PC-9 (cell line): Measurements from ENCODE around the gene RFX2. TPM values are rescaled to one million over a fixed set of nuclear protein-coding genes. Genes with fewer than 3 reads are reported as not detected.

Experiments used
- BruUV-seq: library from RNA; stranded (reverse); fragments of 400-500 nt; replicated peaks from 2 replicates; lab custom pipeline; 2021; lab: Mats Ljungman, UMichigan
- CTCF ChIA-PET: fragments of 300-600 bp; sonication (Branson Sonifier 250); formaldehyde crosslinking; loops from one replicate; lab custom pipeline; 2022; ENCODE audit warnings: antibody characterized with exemption; lab: Charles Lee
- POLR2A ChIA-PET: fragments of 300-600 bp; sonication (Branson Sonifier 250); formaldehyde crosslinking; loops from one replicate; lab custom pipeline; 2022; ENCODE audit warnings: antibody characterized with exemption; ENCODE audit not compliant: unreplicated experiment; lab: Charles Lee
- DNase-seq, 2 experiments: peaks; one replicate each; pipeline versions ENCODE4 v3.0.0 to v3.0.0-alpha.2; 2015 to 2022; ENCODE audit warnings: mixed read lengths in 1 of 2
- H2AFZ ChIP-seq: fragments of 200-600 bp; sonication (generic); 2 replicates; pipeline ENCODE4 v1.8.1; 2017; ENCODE audit warnings: antibody characterized with exemption
- H3F3A ChIP-seq: fragments of 200-600 bp; sonication (generic); 2 replicates; pipeline ENCODE4 v1.8.1; 2017; ENCODE audit warnings: antibody characterized with exemption, mild to moderate bottlenecking, low read depth; ENCODE audit not compliant: insufficient read depth
- H3K27ac ChIP-seq: fragments of 200-600 bp; sonication (generic); 2 replicates; pipeline ENCODE4 v1.6.1; 2016; ENCODE audit warnings: mixed run types
- H3K27me3 ChIP-seq: fragments of 200-600 bp; sonication (generic); 2 replicates; pipeline ENCODE4 v1.6.1; 2016; ENCODE audit warnings: low read depth, mixed run types; ENCODE audit not compliant: insufficient read depth
- H3K36me3 ChIP-seq: fragments of 200-600 bp; sonication (generic); 2 replicates; pipeline ENCODE4 v1.6.1; 2016; ENCODE audit warnings: low read depth, mixed run types
- H3K4me1 ChIP-seq: fragments of 200-600 bp; sonication (generic); replicated peaks from 2 replicates; pipeline ENCODE4 v1.6.1; 2016; ENCODE audit warnings: mixed run types; ENCODE audit not compliant: insufficient read depth
- H3K4me2 ChIP-seq: fragments of 200-600 bp; sonication (generic); 2 replicates; pipeline ENCODE4 v1.6.1; 2017; ENCODE audit warnings: mixed run types
- H3K4me3 ChIP-seq: fragments of 200-600 bp; sonication (generic); 2 replicates; pipeline ENCODE4 v1.6.1; 2016; ENCODE audit warnings: mixed run types
- H3K79me2 ChIP-seq: fragments of 200-600 bp; sonication (generic); 2 replicates; pipeline ENCODE4 v1.6.1; 2017; ENCODE audit warnings: low read depth, mixed run types
- H3K9me2 ChIP-seq: fragments of 200-600 bp; sonication (generic); 2 replicates; pipeline ENCODE4 v1.8.1; 2017; ENCODE audit warnings: mild to moderate bottlenecking; ENCODE audit not compliant: insufficient read depth
- H3K9me3 ChIP-seq: fragments of 200-600 bp; sonication (generic); 2 replicates; pipeline ENCODE4 v1.8.1; 2016; ENCODE audit warnings: low read depth; ENCODE audit not compliant: insufficient read depth
- H4K20me1 ChIP-seq: fragments of 200-600 bp; sonication (generic); 2 replicates; pipeline ENCODE4 v1.8.1; 2017; ENCODE audit not compliant: insufficient read depth
- EZH2 ChIP-seq: fragments of 200-600 bp; sonication (generic); IDR thresholded peaks from 2 replicates; pipeline ENCODE4 v1.8.0; 2017; ENCODE audit warnings: antibody characterized with exemption, low read depth
- intact Hi-C: fragments of 100-400 bp; cut with micrococcal nuclease; formaldehyde crosslinking; loops from one replicate; pipeline ENCODE4 v1.10.0; 2022; ENCODE audit not compliant: unreplicated experiment
- total RNA-seq: library from RNA; stranded (reverse); gene quantifications from 2 replicates; pipeline ENCODE4 v1.2.3, GENCODE V29; 2021
- TF ChIP-seq, protein P1 (sequence below): fragments of 200-600 bp; sonication (generic); conservative IDR thresholded peaks from 2 replicates; pipeline ENCODE4 v1.6.1; 2017; ENCODE audit warnings: mixed run types, antibody characterized with exemption, mild to moderate bottlenecking, moderate library complexity

RFX2 gene
- total RNA-seq, 1 experiment from 2014 or later = 11.6 TPM

DNA sequence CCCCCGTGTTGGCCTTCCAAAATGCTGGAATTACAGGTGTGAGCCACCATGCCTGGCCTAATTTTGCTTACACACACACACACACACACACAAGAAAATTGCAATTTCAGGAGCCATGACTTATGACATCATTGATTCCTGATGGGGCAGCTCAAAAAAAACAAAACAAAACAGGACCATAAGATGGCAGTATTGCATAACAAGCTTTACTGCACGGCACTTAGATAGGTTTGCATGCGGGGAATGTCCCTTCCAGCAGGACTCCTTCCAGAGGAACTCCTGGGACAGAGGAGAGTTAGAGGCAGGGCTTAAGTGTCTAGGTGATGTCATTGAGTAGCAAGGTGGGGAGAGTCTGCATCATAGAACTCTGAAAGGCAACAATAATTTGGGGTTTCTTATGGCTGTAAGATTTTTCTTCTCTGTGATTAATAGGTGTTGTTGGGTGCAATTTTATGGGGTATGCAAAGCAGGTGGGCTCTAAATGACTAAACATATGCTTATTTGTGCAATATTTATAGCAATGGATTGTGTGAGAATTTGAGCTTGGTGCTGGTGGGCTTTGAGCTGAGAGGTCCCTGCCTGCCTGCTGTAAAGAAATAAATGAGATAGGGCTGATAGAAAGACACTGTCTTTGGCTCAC lies 16.2 kb upstream of the RFX2 start:
- no peak overlapping the region for H3K4me2 ChIP-seq
- intact Hi-C loops = loop anchor here (5.0 kb wide), 3 partner anchors 139 to 611 kb away; partner anchors contain the start of genes GPR108 and TRIP10
- ChIA-PET CTCF (interaction anchor here (0.5 to 2.3 kb wide), 9 partner anchors 34 to 612 kb away, joined by 3 to 7 read pairs (median 4); no protein-coding TSS in a partner anchor), POLR2A (no interaction called here)
- no peak overlapping the region for H3K27ac ChIP-seq
- no peaks in the 10 kb centered on the region for H3K27me3 ChIP-seq
- no peak overlapping the region for H3K4me3 ChIP-seq
- BruUV-seq = no TSS peak
- no peaks in the 10 kb centered on the region for H3K9me3 ChIP-seq
- H3K36me3 ChIP-seq = no peaks in the 10 kb centered on the region
- H3F3A ChIP-seq = no peaks in the 10 kb centered on the region; the same call in 1 of the 2 replicates
- H3K9me2 ChIP-seq = no peaks in the 10 kb centered on the region
- TF ChIP-seq, protein P1, sequence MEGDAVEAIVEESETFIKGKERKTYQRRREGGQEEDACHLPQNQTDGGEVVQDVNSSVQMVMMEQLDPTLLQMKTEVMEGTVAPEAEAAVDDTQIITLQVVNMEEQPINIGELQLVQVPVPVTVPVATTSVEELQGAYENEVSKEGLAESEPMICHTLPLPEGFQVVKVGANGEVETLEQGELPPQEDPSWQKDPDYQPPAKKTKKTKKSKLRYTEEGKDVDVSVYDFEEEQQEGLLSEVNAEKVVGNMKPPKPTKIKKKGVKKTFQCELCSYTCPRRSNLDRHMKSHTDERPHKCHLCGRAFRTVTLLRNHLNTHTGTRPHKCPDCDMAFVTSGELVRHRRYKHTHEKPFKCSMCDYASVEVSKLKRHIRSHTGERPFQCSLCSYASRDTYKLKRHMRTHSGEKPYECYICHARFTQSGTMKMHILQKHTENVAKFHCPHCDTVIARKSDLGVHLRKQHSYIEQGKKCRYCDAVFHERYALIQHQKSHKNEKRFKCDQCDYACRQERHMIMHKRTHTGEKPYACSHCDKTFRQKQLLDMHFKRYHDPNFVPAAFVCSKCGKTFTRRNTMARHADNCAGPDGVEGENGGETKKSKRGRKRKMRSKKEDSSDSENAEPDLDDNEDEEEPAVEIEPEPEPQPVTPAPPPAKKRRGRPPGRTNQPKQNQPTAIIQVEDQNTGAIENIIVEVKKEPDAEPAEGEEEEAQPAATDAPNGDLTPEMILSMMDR = peak; percentile 38; the same call in 1 of the 2 replicates
- TF ChIP-seq EZH2 = no peak
- peak; percentile 13 to 74 for DNase-seq
- H3K4me1 ChIP-seq = no peaks in the 10 kb centered on the region
- no peaks in the 10 kb centered on the region for H4K20me1 ChIP-seq
- H3K79me2 ChIP-seq = no peaks in the 10 kb centered on the region
- no peak overlapping the region for H2AFZ ChIP-seq

GRCh38 chr19:6125571-6125989 lies 15.3 kb upstream of the RFX2 start:
- Histone ChIP-seq H3F3A (no peaks in the 10 kb centered on the region; the same call in 1 of the 2 replicates), H3K9me2 (no peaks in the 10 kb centered on the region), H4K20me1 (no peaks in the 10 kb centered on the region), H3K27ac (no peak overlapping the region), H3K27me3 (no peaks in the 10 kb centered on the region), H3K4me1 (no peaks in the 10 kb centered on the region), H3K4me2 (no peak overlapping the region), H3K36me3 (no peaks in the 10 kb centered on the region), H2AFZ (no peak overlapping the region), H3K4me3 (no peak overlapping the region), H3K9me3 (no peaks in the 10 kb centered on the region), H3K79me2 (no peaks in the 10 kb centered on the region)
- ChIA-PET POLR2A (interaction anchor here (0.7 kb wide), 1 partner anchor 17 kb away, joined by 3 read pairs; no protein-coding TSS in a partner anchor), CTCF (interaction anchor here (0.5 to 2.3 kb wide), 8 partner anchors 10 to 613 kb away, joined by 3 to 7 read pairs (median 4); no protein-coding TSS in a partner anchor)
- BruUV-seq = no TSS peak
- intact Hi-C loops = loop anchor here (1.0 to 5.0 kb wide), 4 partner anchors 77 to 612 kb away; partner anchors contain the start of genes GPR108 and TRIP10
- TF ChIP-seq, protein P1 = peak; percentile 94
- TF ChIP-seq EZH2 = no peak
- DNase-seq = peak; percentile 52 to 61

DNA sequence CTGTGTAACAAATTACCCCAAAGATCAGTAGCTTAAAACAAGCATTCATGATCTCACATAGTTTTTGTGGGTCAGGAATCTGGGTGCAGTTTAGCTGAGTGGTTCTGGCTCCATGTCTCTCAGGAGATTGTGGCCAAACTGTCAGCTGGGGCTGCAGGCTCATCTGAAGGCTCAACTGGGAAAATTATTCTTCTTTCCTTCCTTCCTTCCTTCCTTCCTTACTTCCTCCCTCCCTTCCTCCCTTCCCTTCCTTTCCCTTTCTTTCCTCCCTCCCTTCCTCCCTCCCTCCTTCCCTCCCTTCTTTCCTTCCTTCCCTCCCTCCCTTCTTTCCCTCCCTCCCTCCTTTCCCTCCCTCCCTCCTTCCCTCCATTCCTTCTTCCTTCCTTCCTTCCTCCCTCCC lies 8.7 kb upstream of the RFX2 start:
- no peak overlapping the region for H2AFZ ChIP-seq
- DNase-seq = no peak
- H3K36me3 ChIP-seq = no peaks in the 10 kb centered on the region
- TF ChIP-seq, protein P1 = no peak
- TF ChIP-seq EZH2 = no peak
- H3K9me3 ChIP-seq = no peaks in the 10 kb centered on the region
- intact Hi-C loops = no loop called here
- ChIA-PET POLR2A (no interaction called here), CTCF (no interaction called here)
- no peaks in the 10 kb centered on the region for H4K20me1 ChIP-seq
- no peaks in the 10 kb centered on the region for H3K79me2 ChIP-seq
- no peak overlapping the region for H3K27ac ChIP-seq
- no peak overlapping the region for H3K4me2 ChIP-seq
- H3K27me3 ChIP-seq = no peaks in the 10 kb centered on the region
- no peak overlapping the region for H3K4me3 ChIP-seq
- no peaks in the 10 kb centered on the region; the same call in 1 of the 2 replicates for H3F3A ChIP-seq
- H3K9me2 ChIP-seq = no peaks in the 10 kb centered on the region
- H3K4me1 ChIP-seq = no peaks in the 10 kb centered on the region
- no TSS peak for BruUV-seq
